ENCODE measurements around the gene FAM83G. TPM values are rescaled to one million over a fixed set of nuclear protein-coding genes. Genes with fewer than 3 reads are reported as not detected.

The FAM83G gene
- polyA plus RNA-seq, 3 donors from 2014 or later, result 0.81 to 3.7 (median 1.9) TPM

DNA sequence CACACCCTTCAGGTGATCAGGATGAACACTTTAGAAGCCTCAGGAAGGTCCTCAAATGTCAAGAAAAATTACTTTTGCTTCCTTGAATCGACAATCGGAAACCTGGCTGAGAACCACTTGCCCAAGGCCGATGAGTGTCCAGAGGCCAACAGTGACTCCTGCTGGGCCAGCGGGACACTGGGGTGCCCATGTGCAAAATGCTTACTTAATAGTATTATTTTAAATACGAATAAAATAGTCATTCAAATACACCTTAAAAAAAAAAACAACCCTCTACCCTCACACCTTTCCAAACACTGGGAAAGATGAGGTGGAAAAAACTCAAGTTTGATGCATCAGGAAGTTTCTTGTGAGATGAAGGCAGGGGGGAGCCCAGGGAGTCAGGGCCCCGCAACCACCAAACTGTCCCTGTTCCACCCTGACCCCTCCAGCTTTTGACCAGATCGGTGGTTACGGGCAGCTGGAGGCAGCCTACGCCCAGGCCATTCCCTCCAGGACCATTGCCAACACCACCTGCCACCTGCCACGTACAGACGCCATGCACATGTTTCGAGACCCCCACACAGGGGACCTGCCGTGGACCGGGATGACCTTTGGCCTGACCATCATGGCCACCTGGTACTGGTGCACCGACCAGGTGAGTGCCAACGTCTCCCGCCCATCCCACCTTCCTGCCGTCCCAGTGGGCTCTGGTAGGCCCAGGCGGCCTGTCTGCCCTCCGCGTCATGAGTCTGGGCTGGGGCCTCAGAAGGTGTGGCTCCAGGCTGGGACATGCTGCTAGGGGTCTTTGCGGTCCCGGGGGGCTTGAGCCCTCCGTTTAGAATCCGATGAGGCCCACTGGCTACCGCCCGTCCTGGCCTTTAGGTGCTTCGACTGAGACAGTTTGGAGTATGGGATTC lies 33.7 kb downstream of the FAM83G start:
- Mint-ChIP-seq H3K4me1 (peaks cover 0 to 4% of the 10 kb centered on the region in 2 donors), H3K27me3 (ENCODE audit: low read depth in 3 of 3) (peaks cover 0 to 2% (median 0%) of the 10 kb centered on the region in 3 donors), H3K27ac (peak overlapping the region in 1 of 6 donors; percentile 67), H3K36me3 (peaks cover 0 to 4% (median 0%) of the 10 kb centered on the region in 3 donors), H3K9me3 (no peaks in the 10 kb centered on the region), H3K4me3 (no peak overlapping the region)
- DNase-seq, result no peak

DNA sequence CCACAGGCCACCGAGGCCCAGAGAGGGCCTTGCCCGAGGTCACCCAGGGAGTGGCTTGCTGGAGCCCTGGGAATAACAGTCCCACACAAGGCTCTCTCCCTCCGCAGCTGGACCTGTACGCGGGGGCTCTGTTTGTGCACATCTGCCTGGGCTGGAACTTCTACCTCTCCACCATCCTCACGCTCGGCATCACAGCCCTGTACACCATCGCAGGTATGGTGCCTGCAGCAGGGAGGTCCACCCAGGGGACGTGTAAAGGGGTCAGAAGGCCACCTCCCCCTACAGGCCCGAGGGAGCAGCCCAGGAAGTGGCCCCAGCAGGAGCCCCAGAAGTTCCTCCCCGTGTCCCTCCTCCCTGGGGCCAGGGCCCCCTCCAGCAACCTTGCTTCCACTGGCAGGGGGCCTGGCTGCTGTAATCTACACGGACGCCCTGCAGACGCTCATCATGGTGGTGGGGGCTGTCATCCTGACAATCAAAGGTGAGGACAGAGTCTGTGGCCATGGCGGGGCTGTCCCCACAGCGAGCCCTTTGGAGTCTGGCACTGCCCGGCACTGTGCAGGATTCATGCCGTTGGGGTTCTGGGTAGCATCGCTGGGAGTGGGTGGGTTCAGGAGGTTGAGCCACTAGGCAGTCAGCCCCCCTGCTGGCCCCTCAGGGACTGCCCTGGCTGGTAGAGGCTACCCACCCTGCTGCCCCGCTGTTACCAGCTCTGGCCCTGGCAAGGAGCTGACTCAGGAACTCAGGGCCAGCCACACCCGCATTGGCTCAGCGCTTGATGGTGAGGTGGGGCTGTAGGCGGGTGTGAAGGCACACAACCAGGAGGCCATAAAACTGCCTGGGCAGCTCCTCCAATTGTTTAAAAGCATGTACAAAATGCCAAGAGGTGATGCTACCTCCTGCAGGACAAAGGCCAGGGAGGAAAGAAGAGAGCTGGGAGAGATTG lies 35.3 kb downstream of the FAM83G start:
- DNase-seq, result no peak
- H3K4me3 Mint-ChIP-seq, result no peak overlapping the region
- no peak overlapping the region for H3K27ac Mint-ChIP-seq
- H3K36me3 Mint-ChIP-seq, result peaks cover 0 to 4% (median 0%) of the 10 kb centered on the region in 3 donors
- peaks cover 0 to 2% (median 2%) of the 10 kb centered on the region in 3 donors for H3K27me3 Mint-ChIP-seq (ENCODE audit: low read depth in 3 of 3)
- peaks cover 0 to 4% of the 10 kb centered on the region in 2 donors for H3K4me1 Mint-ChIP-seq
- H3K9me3 Mint-ChIP-seq, result no peaks in the 10 kb centered on the region

DNA sequence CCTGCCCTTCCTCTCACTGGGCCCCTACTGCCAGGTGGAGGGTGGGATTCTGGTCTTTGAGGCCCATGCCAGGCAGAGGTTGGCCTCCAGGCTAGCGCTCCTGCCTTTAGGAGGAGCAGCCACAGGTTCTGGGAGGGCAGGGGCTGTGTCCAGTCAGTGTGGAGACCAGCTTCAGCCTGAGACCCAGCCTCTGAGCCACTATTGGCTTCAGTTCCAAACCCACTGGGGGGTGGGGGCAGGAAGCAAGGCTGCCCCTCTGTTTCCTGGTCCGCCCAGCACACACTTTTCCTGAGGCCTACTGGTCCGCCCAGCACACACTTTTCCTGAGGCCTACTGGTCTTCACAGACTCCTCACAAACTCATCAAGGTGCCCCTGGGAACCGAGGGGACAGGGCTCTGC lies 36.2 kb downstream of the FAM83G start:
- no peak for DNase-seq
- peaks cover 0 to 2% (median 2%) of the 10 kb centered on the region in 3 donors for H3K27me3 Mint-ChIP-seq (ENCODE audit: low read depth in 3 of 3)
- H3K36me3 Mint-ChIP-seq, result peaks cover 0 to 4% (median 0%) of the 10 kb centered on the region in 3 donors
- no peaks in the 10 kb centered on the region for H3K9me3 Mint-ChIP-seq
- H3K4me1 Mint-ChIP-seq, result peaks cover 0 to 4% of the 10 kb centered on the region in 2 donors
- no peak overlapping the region for H3K4me3 Mint-ChIP-seq
- H3K27ac Mint-ChIP-seq, result peak overlapping the region in 1 of 6 donors; percentile 46

DNA sequence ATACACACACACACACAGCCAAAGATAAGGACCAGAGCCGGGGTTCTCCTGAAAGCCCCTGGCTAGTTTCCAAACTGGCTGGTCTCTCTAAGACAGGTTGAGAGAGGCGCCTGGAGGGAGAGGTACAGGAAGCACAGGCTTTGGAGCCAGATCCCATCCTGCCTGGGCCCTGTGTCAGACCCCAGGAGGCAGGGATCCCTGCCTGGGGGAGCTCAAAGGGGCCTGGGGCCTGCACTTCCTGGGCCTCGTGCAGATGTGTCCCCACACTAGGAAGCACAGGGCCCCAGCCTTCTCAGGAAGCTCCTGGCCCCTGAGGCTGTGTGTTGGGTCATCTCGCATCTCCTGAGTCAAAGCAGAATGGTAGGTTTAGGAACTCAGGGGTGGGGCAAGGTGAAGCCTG lies 36.6 kb downstream of the FAM83G start:
- Mint-ChIP-seq H3K36me3 (peaks cover 0 to 4% (median 0%) of the 10 kb centered on the region in 3 donors), H3K9me3 (no peaks in the 10 kb centered on the region), H3K4me3 (no peak overlapping the region), H3K27me3 (ENCODE audit: low read depth in 3 of 3) (peaks cover 0 to 2% (median 2%) of the 10 kb centered on the region in 3 donors), H3K27ac (no peak overlapping the region), H3K4me1 (peaks cover 0 to 4% of the 10 kb centered on the region in 2 donors)
- DNase-seq, result no peak

DNA sequence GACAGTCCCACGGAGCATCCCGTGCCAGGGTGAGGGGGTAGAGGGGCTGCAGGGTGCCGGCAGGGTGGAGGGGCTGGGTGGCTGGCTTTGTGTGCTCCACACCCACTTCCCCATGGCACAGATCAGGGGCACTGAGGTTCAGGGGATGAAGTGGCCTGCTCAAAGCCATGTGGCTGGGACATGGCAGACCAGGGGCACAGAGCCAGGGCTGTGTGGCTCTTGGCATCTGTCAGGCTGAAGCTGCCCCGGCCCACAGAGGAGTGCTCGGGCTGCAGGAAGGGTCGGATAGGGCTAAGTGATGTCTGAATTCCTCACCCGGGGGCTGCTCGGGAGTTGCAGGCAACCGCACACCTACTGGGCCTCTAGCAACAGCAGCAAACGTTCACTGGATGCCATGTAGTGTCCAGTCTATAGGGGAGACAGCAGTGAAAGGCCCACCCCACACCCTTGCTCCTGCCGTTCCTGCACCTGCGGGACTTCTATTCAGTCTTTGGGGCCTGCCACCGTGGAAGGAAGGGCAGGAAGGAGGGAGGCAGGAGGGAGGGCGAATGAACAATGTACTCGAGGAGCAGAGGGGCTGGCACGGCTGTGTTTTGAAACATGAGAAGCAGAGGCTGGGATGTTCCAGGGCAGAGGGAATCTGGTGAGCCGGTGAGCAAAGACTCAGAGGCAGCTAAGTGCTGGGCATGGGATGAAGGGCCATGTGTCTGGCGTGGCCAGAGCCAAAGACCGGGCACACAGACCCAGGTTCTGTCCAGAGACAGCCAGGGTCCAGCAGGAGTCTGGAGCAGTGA lies 37.5 kb downstream of the FAM83G start:
- DNase-seq, result no peak
- H3K27ac Mint-ChIP-seq, result peak overlapping the region in 2 of 6 donors; percentile 2 to 46
- peaks cover 0 to 4% (median 0%) of the 10 kb centered on the region in 3 donors for H3K36me3 Mint-ChIP-seq
- peaks cover 1 to 2% (median 2%) of the 10 kb centered on the region in 3 donors for H3K27me3 Mint-ChIP-seq (ENCODE audit: low read depth in 3 of 3)
- no peaks in the 10 kb centered on the region for H3K9me3 Mint-ChIP-seq
- H3K4me1 Mint-ChIP-seq, result peaks cover 0 to 4% of the 10 kb centered on the region in 2 donors
- H3K4me3 Mint-ChIP-seq, result no peak overlapping the region

DNA sequence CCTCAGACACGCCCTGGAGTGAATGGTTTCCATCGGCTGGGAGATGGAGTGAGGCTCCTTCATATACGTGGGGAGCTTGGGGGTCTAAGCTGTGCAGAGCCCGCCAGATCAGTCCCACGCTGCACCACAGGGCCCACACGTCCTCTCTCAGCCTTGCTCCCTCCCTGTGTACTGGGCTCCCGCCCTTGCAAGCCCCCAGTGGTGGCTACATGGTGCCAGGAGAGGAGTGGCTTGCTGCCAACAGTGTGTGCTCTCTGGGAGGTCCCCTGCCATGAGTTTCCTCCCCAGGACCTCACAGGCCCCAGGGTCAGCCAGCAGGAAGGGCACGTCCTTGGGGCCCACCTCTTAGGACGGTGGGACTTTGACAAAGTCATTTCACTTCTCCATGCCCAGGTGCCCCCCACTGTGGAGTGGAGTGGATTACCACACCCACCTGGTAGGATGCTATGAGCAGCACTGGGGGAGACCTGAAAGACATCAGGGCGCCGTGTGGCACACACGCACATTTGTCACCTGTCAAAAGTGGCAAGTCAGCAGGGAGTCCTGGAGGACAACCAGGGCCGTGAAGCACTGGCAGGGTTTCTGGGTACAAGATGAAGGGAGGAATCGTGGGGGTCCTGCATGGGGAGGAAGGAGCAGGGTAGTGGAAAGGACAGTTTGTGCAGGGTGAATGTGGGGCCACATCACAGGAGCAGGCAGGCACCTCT lies 38.9 kb downstream of the FAM83G start:
- H3K4me3 Mint-ChIP-seq, result no peak overlapping the region
- H3K36me3 Mint-ChIP-seq, result peaks cover 0 to 4% (median 0%) of the 10 kb centered on the region in 3 donors
- H3K27me3 Mint-ChIP-seq (ENCODE audit: low read depth in 3 of 3), result peaks cover 2% of the 10 kb centered on the region in 3 donors
- no peak for DNase-seq
- no peaks in the 10 kb centered on the region for H3K9me3 Mint-ChIP-seq
- H3K27ac Mint-ChIP-seq, result no peak overlapping the region
- H3K4me1 Mint-ChIP-seq, result peaks cover 0 to 6% of the 10 kb centered on the region in 2 donors

DNA sequence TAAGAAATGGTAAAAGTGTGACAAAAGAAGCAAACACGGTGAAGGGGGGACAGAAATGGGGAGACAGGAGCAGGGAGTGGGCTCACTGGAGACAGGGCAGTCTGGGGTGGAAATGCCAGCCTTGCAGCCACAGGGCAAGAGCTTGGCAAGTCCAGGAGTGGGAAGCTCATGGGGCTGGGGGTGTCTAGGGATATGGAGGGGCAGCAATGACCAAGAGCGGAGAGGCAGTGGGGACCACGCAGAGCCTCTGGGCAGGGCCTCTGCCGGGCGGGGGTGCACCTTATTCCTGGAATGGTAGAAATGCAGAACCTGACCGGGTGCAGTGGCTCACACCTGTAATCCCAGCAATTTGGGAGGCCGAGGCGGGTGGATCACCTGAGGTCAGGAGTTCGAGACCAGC lies 40.0 kb downstream of the FAM83G start:
- Mint-ChIP-seq H3K27ac (no peak overlapping the region), H3K4me3 (no peak overlapping the region), H3K4me1 (peaks cover 0 to 4% of the 10 kb centered on the region in 2 donors), H3K9me3 (no peaks in the 10 kb centered on the region), H3K27me3 (ENCODE audit: low read depth in 3 of 3) (peaks cover 2 to 4% (median 2%) of the 10 kb centered on the region in 3 donors), H3K36me3 (no peaks in the 10 kb centered on the region)
- no peak for DNase-seq

DNA sequence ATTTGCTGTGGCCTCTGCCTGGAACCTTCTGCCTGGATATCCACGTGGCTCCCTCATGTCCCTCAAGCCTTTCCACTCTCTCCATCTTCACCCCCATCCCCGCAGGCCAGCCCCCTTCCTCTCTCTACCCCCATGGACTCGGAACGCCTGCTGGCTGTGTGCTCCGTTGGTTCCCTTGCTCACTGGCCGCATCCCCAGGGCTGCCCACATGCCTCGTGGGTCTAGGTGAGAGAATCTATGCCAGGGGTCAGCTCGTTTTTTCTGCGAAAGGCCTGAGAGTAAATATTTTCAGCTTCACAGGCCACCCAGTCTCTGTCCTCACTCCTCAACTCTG lies 40.6 kb downstream of the FAM83G start:
- Mint-ChIP-seq H3K9me3 (no peaks in the 10 kb centered on the region), H3K27me3 (ENCODE audit: low read depth in 3 of 3) (peaks cover 2 to 4% (median 2%) of the 10 kb centered on the region in 3 donors), H3K4me1 (peaks cover 0 to 4% of the 10 kb centered on the region in 2 donors), H3K36me3 (no peaks in the 10 kb centered on the region), H3K27ac (no peak overlapping the region), H3K4me3 (no peak overlapping the region)
- no peak for DNase-seq

DNA sequence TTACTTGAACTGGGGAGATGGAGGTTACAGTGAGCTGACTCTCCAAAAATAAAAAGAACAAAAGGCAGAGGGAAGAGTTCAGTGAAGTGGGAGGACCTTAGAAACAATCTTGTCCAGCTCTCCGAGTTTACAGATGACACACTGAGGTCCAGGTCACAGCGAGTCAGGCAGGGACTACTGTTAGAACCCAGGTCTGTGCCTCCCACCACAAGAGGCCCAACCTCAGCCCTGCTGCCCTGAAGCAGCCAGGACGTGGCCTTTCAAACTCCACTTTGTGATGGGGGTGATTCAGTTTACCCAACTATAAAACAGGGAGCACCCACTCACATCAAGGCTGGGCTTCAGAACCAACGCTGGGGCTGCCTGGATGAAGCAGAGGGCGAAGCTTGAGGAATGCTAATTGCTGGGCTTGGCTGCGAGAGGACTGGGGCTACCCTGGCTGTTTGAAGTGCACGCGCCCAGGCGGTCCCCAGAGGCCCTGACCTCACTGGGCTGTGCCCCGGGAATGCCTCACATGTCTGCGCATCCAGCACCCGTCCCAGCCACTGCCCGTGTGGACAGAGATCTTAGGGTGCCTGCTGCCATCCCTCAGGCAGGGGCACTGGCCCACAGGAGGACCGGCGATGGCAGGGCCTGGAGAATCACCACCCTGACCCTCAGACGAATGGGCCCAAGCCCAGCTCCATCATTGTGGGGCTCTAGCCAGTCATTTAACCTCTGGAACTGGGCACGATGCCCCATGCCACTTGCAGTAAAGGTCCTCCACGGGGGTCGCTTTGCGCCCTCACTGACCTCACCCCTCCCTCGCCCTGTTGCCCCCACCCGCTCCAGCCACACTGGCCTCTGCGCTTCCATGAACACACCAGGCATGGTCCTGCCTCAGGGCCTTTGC lies 41.2 kb downstream of the FAM83G start:
- H3K36me3 Mint-ChIP-seq, result no peaks in the 10 kb centered on the region

DNA sequence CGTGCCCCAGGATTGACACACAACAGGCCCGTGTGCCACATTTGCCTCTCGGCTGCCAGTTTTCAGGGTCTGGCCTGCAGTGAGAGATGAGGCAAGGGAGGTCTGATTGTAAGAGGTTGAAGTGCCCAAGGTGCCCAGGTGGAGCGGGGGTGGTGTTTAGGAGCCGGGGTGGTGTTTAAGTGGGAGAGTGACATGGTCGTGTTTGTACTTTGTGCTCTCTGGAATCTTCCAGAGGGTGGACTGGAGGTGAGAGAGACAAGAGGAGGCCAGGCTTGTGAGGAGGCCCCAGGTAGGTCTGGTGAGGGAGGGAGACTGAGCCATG lies 42.1 kb downstream of the FAM83G start:
- Mint-ChIP-seq H3K27ac (peak overlapping the region in 1 of 6 donors; percentile 69), H3K9me3 (no peaks in the 10 kb centered on the region), H3K4me3 (no peak overlapping the region), H3K4me1 (peaks cover 0 to 4% of the 10 kb centered on the region in 2 donors), H3K36me3 (no peaks in the 10 kb centered on the region), H3K27me3 (ENCODE audit: low read depth in 3 of 3) (peaks cover 2 to 4% (median 2%) of the 10 kb centered on the region in 3 donors)
- DNase-seq, result no peak

More for the DNA sequence above, 41.2 kb downstream of the FAM83G start:
- Mint-ChIP-seq H3K9me3 (no peaks in the 10 kb centered on the region), H3K27ac (peak overlapping the region in 1 of 6 donors; percentile 31), H3K27me3 (ENCODE audit: low read depth in 3 of 3) (peaks cover 2 to 4% (median 2%) of the 10 kb centered on the region in 3 donors), H3K4me3 (no peak overlapping the region), H3K4me1 (peaks cover 0 to 4% of the 10 kb centered on the region in 2 donors)
- DNase-seq, result no peak

DNA sequence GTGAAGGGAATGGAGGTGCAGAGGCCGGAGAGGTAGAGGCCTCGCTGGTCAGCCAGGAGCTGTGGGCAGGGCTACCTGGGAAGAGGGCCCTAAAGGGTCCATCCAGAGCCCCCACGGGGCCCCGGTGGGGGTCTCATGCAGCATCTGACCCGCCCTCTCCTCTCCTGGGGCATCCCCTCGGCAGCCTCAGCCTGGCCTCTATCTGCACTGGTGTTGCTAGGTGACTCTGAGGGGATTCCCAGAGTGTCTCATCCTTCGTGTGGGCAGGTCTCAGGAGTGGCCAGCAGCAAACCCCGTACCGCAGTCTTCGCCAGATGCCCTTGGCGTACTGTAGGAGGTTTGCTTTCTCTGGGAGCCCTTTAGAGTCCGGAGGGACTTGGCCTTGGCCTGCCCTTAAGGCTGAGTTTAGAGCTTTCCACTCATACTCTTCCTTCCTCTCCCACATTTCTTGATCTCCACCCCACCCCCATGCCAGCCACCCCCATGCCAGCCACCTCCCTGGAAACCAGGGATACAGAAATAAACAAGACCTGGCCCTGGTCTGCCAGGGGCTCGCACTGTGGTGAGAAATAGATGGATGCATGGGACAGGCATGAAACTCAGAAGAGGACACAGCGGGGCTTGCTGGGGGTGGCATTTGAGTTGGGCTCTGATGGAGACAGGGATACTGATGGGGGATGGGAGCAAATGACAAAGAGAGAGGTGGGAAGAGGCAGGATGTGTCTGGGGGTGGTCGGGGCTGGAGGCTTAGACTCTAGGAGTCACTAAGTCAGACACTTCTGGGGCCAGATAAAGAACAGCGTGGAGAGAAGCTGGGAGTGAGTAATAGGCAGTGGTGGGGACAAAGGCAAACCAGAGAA lies 42.7 kb downstream of the FAM83G start:
- H3K9me3 Mint-ChIP-seq, result no peaks in the 10 kb centered on the region
- H3K27me3 Mint-ChIP-seq (ENCODE audit: low read depth in 3 of 3), result peaks cover under 1 to 4% (median 2%) of the 10 kb centered on the region in 3 donors
- peak overlapping the region in 1 of 6 donors; percentile 69 for H3K27ac Mint-ChIP-seq
- H3K36me3 Mint-ChIP-seq, result no peaks in the 10 kb centered on the region
- no peak for DNase-seq
- H3K4me3 Mint-ChIP-seq, result no peak overlapping the region
- H3K4me1 Mint-ChIP-seq, result peaks cover 0 to 4% of the 10 kb centered on the region in 2 donors

Data from immature natural killer cell (primary cell).